ENCODE data around the gene CMC4.
A peak's percentile ranks its signal among the peaks of the same experiment; 100 is the strongest.

The CMC4 gene

DNA sequence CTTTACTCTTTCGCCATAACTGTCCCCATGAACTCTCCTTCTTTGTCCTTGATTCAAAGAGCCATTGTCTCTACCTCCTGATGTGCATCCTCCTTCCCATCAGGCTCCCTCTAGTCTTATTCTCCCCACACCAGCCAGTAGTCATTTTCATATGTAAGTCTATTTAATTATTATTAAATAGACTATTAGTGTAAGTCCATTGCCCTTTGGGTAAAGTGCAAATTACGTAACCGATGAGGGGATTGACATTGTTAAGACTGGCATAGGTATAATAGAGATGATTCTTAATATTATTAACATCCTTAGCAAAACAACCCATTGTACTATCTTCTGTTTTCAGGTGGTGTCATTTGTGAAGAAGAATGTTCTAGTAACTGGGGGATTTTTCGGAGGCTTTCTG lies 16.7 kb downstream of the CMC4 start:
- DNase-seq (ENCODE audit: low spot score) (no peak), FAIRE-seq (no peak)

DNA sequence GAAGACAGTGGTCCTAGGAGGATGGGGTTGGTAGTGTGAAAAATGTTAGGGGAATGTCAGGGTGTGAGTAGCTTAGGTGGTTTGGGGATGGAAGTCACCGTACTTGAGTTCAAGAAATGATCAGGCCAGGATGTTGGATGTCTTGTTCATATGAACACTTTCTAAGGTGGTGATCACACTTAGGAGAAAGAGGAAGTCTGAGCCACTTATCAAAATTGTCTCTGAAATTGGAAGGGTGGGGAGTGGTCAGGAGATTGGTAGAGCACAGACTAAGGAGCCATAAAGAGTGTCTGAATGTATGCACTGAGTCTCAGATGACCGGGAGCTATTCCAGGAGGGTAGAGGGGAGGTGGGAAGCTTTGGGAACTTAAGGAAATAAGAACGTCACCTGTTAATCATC lies 17.3 kb downstream of the CMC4 start:
- DNase-seq (ENCODE audit: low spot score) (no peak), FAIRE-seq (no peak)

DNA sequence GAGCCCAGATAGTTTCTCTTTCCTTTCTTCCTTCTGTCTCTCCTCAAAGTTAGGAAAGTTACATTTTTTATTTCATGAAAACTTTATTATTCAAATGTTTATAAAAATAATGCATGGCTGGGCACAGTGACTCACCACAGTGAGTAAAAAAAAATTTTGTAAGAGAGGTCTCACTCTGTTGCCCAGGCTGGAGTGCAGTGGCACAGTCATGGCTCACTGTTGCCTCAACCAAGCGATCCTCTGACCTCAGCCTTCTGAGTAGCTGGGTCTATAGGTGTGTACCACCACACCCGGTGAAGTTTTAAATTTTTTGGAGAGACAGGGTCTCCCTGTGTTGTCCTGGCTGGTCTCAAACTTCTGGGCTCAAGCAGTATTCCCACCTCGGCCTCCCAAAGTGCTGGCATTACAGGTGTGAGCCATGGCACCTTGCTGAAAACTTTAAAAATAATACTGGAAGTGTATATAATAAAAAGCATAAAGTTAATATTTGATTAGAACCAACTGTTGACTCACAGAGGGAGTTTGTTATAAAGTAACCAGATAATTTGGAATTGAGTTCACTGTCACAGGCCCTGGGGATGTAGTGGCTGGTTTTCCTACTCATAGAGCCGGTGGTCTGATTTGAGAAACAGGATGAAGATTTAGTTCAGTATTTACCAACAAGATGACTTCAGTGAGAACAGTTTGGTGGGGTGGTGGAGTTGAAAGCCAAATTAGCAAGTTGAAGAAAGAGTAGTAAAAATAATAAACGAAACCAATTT lies 18.0 kb downstream of the CMC4 start:
- DNase-seq (ENCODE audit: low spot score), result peak; percentile 57
- peak; percentile 84 for FAIRE-seq

- no peak for DNase-seq (ENCODE audit: low spot score)
Measured at GRCh38 chrX:155048977-155049619, 21.8 kb downstream of the CMC4 start.

GRCh38 chrX:155046811-155047528 lies 24.0 kb downstream of the CMC4 start:
- FAIRE-seq (no peak), DNase-seq (ENCODE audit: low spot score) (no peak)

More at GRCh38 chrX:155048977-155049619, 21.8 kb downstream of the CMC4 start:
- FAIRE-seq, result no peak

DNA sequence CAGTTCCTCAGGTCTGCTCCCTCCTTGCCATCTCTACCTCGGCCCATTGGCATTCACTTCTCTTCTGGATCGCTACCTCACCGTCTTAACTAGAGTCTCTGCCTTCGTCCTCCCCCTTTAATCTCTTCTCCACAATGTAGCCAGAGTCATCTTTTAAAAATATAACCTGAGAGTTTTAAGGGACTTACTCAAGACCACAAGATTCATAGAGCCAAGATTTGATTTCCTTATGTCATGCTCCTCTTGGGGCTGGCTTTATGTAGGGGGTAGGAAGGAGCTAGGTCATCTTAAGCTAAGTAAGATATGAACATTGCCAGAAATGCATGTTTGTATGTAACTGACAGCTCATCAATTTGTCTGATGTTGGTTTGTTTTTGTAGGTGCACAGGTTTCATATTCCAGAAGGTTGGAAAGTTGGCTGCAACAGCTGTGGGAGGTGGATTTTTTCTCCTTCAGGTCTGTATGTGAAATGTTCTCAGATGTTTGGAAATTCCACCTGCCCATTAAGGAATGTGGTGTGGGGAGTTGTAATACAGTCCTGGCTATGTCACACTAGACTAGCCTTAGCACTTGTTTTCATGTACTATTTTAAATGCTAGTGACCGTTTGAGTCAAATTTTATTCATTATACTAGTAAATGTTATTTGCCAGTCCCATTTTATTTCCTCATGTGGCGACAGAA lies 24.7 kb downstream of the CMC4 start:
- DNase-seq (ENCODE audit: low spot score) (no peak), FAIRE-seq (no peak)

GRCh38 chrX:155035688-155036087 lies 35.2 kb downstream of the CMC4 start:
- DNase-seq (ENCODE audit: low spot score) (no peak), FAIRE-seq (no peak)

GRCh38 chrX:155031657-155032056 lies 39.3 kb downstream of the CMC4 start:
- FAIRE-seq, result no peak
- DNase-seq (ENCODE audit: low spot score), result no peak

- peak; percentile 81 for FAIRE-seq
- peak; percentile 45 for DNase-seq (ENCODE audit: low spot score)
Measured at GRCh38 chrX:155028877-155029291, 42.1 kb downstream of the CMC4 start.

- no peak for DNase-seq (ENCODE audit: low spot score)
- FAIRE-seq, result no peak
Measured at GRCh38 chrX:155028129-155028528, 42.8 kb downstream of the CMC4 start.

DNA sequence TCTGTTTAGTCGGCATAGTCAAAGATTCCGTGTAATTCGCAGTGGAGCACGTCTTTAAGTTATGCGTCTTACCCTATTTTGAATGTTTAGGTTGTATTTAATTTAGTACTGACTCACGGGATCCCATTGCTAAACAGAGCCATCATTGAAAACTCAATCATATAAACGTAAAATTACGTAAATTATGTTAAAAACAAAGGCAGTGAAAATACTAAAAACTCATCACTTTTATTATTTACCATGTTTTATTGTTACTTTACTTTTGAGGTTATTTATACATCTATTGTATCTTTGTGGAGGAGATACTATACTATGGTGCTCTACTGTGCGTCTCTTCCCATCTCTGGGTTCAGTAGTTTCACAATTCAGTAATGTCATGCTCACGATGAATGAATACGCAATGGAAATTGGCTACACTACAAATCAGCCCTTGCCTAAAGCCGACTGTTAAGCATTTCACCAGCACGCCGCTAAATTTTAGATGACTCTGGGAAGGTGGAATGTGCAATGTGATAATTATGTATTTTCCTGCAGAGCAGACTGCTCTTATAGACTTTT lies 43.3 kb downstream of the CMC4 start:
- peak; percentile 20 for DNase-seq (ENCODE audit: low spot score)
- FAIRE-seq, result peak; percentile 2

- DNase-seq (ENCODE audit: low spot score) (peak; percentile 86), FAIRE-seq (peak; percentile 80)
Measured at GRCh38 chrX:155026727-155027508, 44.0 kb downstream of the CMC4 start, which contains the start of gene FUNDC2. FUNDC2 (plus strand) TSS chrX:155026844; CDS start chrX:155026939, 95 bp downstream.

DNA sequence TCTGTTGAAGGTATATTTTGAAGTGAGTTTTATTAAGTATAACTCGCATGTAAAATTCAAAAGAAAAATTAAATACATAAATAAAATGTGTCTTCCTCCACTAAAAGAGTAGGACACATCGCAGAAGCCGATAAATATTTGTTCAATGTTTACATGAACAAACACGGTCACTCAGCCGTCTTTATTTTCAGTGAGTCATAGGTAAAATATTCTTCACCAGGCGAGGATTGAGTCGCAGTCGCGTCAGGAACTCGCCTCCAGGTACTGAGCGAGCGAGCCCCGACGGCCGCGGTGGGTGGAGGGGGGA lies 44.6 kb downstream of the CMC4 start:
- FAIRE-seq, result no peak

GRCh38 chrX:155023907-155024833 lies 46.8 kb downstream of the CMC4 start:
- FAIRE-seq, result no peak
- DNase-seq (ENCODE audit: low spot score), result no peak

More for the DNA sequence above, 44.6 kb downstream of the CMC4 start:
- DNase-seq (ENCODE audit: low spot score), result no peak

DNA sequence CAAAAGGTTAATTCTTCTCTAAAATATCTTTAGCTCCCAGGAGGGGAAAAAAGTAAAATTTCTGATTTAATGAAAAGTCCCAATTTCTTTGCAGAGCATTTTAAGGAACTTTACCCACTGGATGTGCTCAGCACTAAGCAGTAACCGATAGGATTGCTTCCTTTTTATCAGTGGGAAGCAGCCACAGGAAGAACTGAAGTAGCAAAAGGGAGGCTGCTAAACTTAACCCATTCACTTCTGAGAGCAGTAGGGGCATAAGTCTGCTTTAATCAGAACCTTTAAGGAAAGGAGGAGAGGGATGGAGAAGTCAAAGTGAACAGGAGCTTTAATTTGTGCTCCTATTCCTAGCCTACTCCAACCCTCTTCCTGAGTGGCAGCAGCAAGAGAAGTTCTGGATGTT lies 48.4 kb downstream of the CMC4 start, which contains the start of gene F8:
TSS of gene F8 (minus strand) at position 139 of the 400 bp plus-strand sequence. CDS start 171 bp downstream, outside the sequence.
- no peak for FAIRE-seq
- no peak for DNase-seq (ENCODE audit: low spot score)

GRCh38 chrX:155020591-155020990 lies 50.3 kb downstream of the CMC4 start:
- FAIRE-seq, result no peak
- no peak for DNase-seq (ENCODE audit: low spot score)

Measured in RCC 7860 (cell line).